Endodermal cell (in vitro differentiated cells): ENCODE measurements around the gene RPL13. TPM values are rescaled to one million over a fixed set of nuclear protein-coding genes. Genes with fewer than 3 reads are reported as not detected.

Source experiments
- DNase-seq: peaks from one replicate; pipeline ENCODE4 v3.0.0-alpha.2; 2017
- H3K27ac ChIP-seq: 2 replicates; pipeline ENCODE4 v1.5.1; 2013; ENCODE audit warnings: mild to moderate bottlenecking, low read depth, low read length, moderate library complexity
- H3K27me3 ChIP-seq: 2 replicates; pipeline ENCODE4 v1.6.1; 2013; ENCODE audit warnings: mild to moderate bottlenecking, low read length, moderate library complexity; ENCODE audit not compliant: insufficient read depth, control insufficient read depth, poor library complexity, severe bottlenecking
- H3K36me3 ChIP-seq: 2 replicates; pipeline ENCODE4 v1.7.0; 2013; ENCODE audit warnings: mild to moderate bottlenecking, low read length, moderate library complexity; ENCODE audit not compliant: control insufficient read depth, insufficient read depth
- H3K4me1 ChIP-seq: one replicate; pipeline ENCODE4 v1.7.0; 2013; ENCODE audit warnings: low read length; ENCODE audit not compliant: control insufficient read depth, insufficient read depth
- H3K4me3 ChIP-seq: 2 replicates; pipeline ENCODE4 v1.5.1; 2013; ENCODE audit warnings: mild to moderate bottlenecking, low read length, moderate library complexity
- H3K9ac ChIP-seq: 2 replicates; pipeline ENCODE4 v1.6.1; 2013; ENCODE audit warnings: mild to moderate bottlenecking, low read length, moderate library complexity; ENCODE audit not compliant: poor library complexity, severe bottlenecking; ENCODE audit errors: extremely low read depth
- H3K9me3 ChIP-seq: 2 replicates; pipeline ENCODE4 v1.6.1; 2013; ENCODE audit warnings: mild to moderate bottlenecking, low read length, moderate library complexity; ENCODE audit not compliant: control insufficient read depth
- H3K27ac Mint-ChIP-seq: 2 replicates; pipeline ENCODE4 v1.8.0; 2020; ENCODE audit warnings: mixed read lengths
- H3K27me3 Mint-ChIP-seq: 2 replicates; pipeline ENCODE4 v1.8.0; 2021; ENCODE audit warnings: mild to moderate bottlenecking, mixed read lengths; ENCODE audit not compliant: insufficient read depth
- H3K36me3 Mint-ChIP-seq: 2 replicates; pipeline ENCODE4 v1.8.0; 2020; ENCODE audit warnings: low read depth, mixed read lengths
- H3K4me1 Mint-ChIP-seq: 2 replicates; pipeline ENCODE4 v1.8.0; 2020; ENCODE audit warnings: mixed read lengths
- H3K4me3 Mint-ChIP-seq: 2 replicates; pipeline ENCODE4 v1.8.0; 2020; ENCODE audit warnings: mild to moderate bottlenecking, moderate library complexity, mixed read lengths
- H3K9me3 Mint-ChIP-seq: 2 replicates; pipeline ENCODE4 v1.8.0; 2020; ENCODE audit warnings: mild to moderate bottlenecking, mixed read lengths
- CTCF ChIP-seq: fragments of 200-600 bp; sonication (generic); conservative IDR thresholded peaks from 2 replicates; pipeline ENCODE4 v1.5.0; 2021; ENCODE audit warnings: antibody characterized with exemption, mild to moderate bottlenecking
- WGBS, 2 experiments: methylation state at CpG; one replicate each; pipeline versions ENCODE4 v1.1.5 to v1.1.7; 2013; ENCODE audit warnings: missing lambda C conversion rate in 2 of 2, mixed read lengths in 1 of 2; ENCODE audit not compliant: insufficient coverage in 1 of 2, insufficient read length in 1 of 2; 5-methylcytosine and 5-hydroxymethylcytosine counted together
- total RNA-seq, 2 donors: library from RNA; stranded (reverse); fragmentation: NEBNext Ultra II Directional in 1 of 2; extraction: Animal tissue kit (Norgen Biotek cat#: 25700) in 1 of 2; gene quantifications; 2 replicates in 1 of 2; 3 replicates in 1 of 2; pipeline ENCODE4 v1.2.1, GENCODE V29; 2021

Gene RPL13
- total RNA-seq, 2 donors from 2014 or later = 1,911 to 2,019 TPM

- no peak overlapping the region for H3K4me3 Mint-ChIP-seq
- no peaks in the 10 kb centered on the region for H3K27me3 Mint-ChIP-seq
- Histone ChIP-seq H3K4me3 (no peak overlapping the region), H3K36me3 (no peaks in the 10 kb centered on the region), H3K9ac (no peak overlapping the region), H3K27ac (no peak overlapping the region), H3K27me3 (no peaks in the 10 kb centered on the region), H3K4me1 (no peaks in the 10 kb centered on the region), H3K9me3 (no peaks in the 10 kb centered on the region)
- no peaks in the 10 kb centered on the region for H3K9me3 Mint-ChIP-seq
- H3K27ac Mint-ChIP-seq = no peak overlapping the region
- DNase-seq = no peak
- H3K4me1 Mint-ChIP-seq = peaks cover 7% of the 10 kb centered on the region
- H3K36me3 Mint-ChIP-seq = no peaks in the 10 kb centered on the region
- TF ChIP-seq CTCF = no peak
- 94 to 95% methylated on average over 6 to 8 of the region's 8 CpGs for WGBS, 2 experiments
Observed at GRCh38 chr16:89600956-89601355, 40.5 kb downstream of the RPL13 start.

GRCh38 chr16:89601906-89602272 lies 41.4 kb downstream of the RPL13 start:
- no peaks in the 10 kb centered on the region for H3K9me3 Mint-ChIP-seq
- Histone ChIP-seq H3K9me3 (no peaks in the 10 kb centered on the region), H3K27ac (no peak overlapping the region), H3K36me3 (no peaks in the 10 kb centered on the region), H3K4me3 (no peak overlapping the region), H3K9ac (no peak overlapping the region), H3K4me1 (no peaks in the 10 kb centered on the region), H3K27me3 (no peaks in the 10 kb centered on the region)
- no peak overlapping the region for H3K4me3 Mint-ChIP-seq
- no peak for DNase-seq
- no peaks in the 10 kb centered on the region for H3K36me3 Mint-ChIP-seq
- H3K27ac Mint-ChIP-seq = no peak overlapping the region
- H3K4me1 Mint-ChIP-seq = peaks cover 7% of the 10 kb centered on the region
- 69 to 79% methylated on average over 21 to 22 of the region's 22 CpGs for WGBS, 2 experiments
- no peak for TF ChIP-seq CTCF
- H3K27me3 Mint-ChIP-seq = no peaks in the 10 kb centered on the region

GRCh38 chr16:89602273-89602951 lies 41.9 kb downstream of the RPL13 start:
- Histone ChIP-seq H3K9ac (no peak overlapping the region), H3K27me3 (no peaks in the 10 kb centered on the region), H3K4me3 (no peak overlapping the region), H3K36me3 (no peaks in the 10 kb centered on the region), H3K27ac (no peak overlapping the region), H3K4me1 (no peaks in the 10 kb centered on the region), H3K9me3 (no peaks in the 10 kb centered on the region)
- peak; percentile 87 for DNase-seq
- no peak for TF ChIP-seq CTCF
- H3K36me3 Mint-ChIP-seq = no peaks in the 10 kb centered on the region
- no peak overlapping the region for H3K4me3 Mint-ChIP-seq
- no peak overlapping the region for H3K27ac Mint-ChIP-seq
- H3K4me1 Mint-ChIP-seq = peaks cover 7% of the 10 kb centered on the region
- no peaks in the 10 kb centered on the region for H3K9me3 Mint-ChIP-seq
- no peaks in the 10 kb centered on the region for H3K27me3 Mint-ChIP-seq
- WGBS, 2 experiments = 10 to 35% methylated on average over 6 to 22 of the region's 22 CpGs
